ENCODE data around the gene IBA57.

DNA sequence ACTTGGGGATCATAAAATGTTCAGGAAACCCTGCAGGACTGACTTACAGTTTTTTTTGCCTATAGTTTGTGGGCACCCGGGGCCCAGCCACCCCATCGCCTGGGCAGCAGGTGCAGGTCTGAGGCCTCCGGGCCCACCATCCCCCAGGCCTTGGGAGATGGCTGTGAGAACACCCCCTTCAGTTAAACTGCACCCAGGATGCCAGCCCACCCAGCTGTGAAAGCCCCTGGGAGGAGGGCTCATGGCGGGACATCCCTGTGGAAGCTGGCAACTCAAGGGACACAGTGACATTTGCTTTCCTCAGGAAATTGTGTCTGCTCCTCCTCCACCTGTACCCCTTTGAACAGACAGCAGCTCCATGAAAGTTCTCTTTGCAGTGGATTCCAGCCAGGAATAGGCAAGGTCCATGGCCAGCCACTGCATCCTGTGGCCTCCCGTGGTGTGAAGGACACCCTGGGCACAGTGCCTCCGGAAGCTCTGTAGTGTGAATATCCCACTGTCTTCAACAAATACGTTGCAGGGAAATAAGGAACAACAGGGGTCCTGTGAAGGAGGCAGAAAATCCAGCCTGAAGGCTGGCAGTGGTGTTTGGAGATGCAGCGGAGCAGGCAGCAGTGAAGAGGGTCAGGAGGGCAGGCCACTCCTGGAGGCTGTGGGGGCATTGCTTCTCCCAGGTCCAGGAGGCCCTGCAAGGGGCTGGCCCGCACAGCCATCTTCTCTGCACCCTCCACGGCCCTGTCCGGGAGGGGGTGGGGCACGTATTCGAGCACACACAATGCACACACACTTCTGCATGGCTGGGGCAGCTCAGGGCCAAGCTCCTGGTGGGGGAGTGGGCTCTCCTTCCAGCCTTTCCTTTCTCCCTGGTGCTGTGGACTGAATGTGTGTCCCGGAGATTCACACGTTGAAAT is 40.2 kb downstream of the IBA57 start:
- TF ChIP-seq, protein P1, sequence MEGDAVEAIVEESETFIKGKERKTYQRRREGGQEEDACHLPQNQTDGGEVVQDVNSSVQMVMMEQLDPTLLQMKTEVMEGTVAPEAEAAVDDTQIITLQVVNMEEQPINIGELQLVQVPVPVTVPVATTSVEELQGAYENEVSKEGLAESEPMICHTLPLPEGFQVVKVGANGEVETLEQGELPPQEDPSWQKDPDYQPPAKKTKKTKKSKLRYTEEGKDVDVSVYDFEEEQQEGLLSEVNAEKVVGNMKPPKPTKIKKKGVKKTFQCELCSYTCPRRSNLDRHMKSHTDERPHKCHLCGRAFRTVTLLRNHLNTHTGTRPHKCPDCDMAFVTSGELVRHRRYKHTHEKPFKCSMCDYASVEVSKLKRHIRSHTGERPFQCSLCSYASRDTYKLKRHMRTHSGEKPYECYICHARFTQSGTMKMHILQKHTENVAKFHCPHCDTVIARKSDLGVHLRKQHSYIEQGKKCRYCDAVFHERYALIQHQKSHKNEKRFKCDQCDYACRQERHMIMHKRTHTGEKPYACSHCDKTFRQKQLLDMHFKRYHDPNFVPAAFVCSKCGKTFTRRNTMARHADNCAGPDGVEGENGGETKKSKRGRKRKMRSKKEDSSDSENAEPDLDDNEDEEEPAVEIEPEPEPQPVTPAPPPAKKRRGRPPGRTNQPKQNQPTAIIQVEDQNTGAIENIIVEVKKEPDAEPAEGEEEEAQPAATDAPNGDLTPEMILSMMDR (conservative IDR thresholded peaks at IDR 0.05; ENCODE audit: low read length) = no peak
- TF ChIP-seq EZH2phosphoT487 (IDR thresholded peaks at IDR 0.05; ENCODE audit: borderline replicate concordance, low read depth, low read length) = no peak
